K562 (cell line): ENCODE data around the gene KPTN. TPM values are rescaled to one million over a fixed set of nuclear protein-coding genes. Genes with fewer than 3 reads are reported as not detected.

ENCODE experiments used
- ARHGAP35 ChIP-seq: fragments of 450-650 bp; IDR thresholded peaks from 2 replicates; pipeline ENCODE4 v1.6.1; 2018; ENCODE audit not compliant: partially characterized antibody
- ARNT ChIP-seq, 2 experiments: fragments of 450-650 bp; IDR thresholded peaks; 2 replicates each; pipeline ENCODE4 v1.6.1; 2016; ENCODE audit warnings: mild to moderate bottlenecking in 1 of 2
- ELF1 ChIP-seq: fragments of 200-800 bp; sonication (Bioruptor generic); IDR thresholded peaks from 2 replicates; pipeline ENCODE4 v1.6.1; 2016; ENCODE audit warnings: missing genetic modification characterization, missing compliant biosample characterization
- NFYB ChIP-seq: IDR thresholded peaks from 2 replicates; pipeline ENCODE4 v1.6.1; 2011; ENCODE audit warnings: mild to moderate bottlenecking, moderate library complexity; ENCODE audit not compliant: insufficient read length; ENCODE audit errors: extremely low read depth
- PHF20 ChIP-seq: fragments of 450-650 bp; IDR thresholded peaks from 2 replicates; pipeline ENCODE4 v1.6.1; 2018; ENCODE audit not compliant: partially characterized antibody
- PTTG1 ChIP-seq: fragments of 450-650 bp; IDR thresholded peaks from 2 replicates; pipeline ENCODE4 v1.6.1; 2016; ENCODE audit warnings: low read depth, mild to moderate bottlenecking, missing genetic modification characterization, missing compliant biosample characterization
- PURB ChIP-seq: sonication (generic); formaldehyde crosslinking; IDR thresholded peaks from 2 replicates; pipeline ENCODE4 v1.9.0; 2021; ENCODE audit warnings: low read depth, mild to moderate bottlenecking, missing genetic modification reagents
- ZNF551 ChIP-seq: fragments of 250-450 bp; sonication (Bioruptor Pico); IDR thresholded peaks from 2 replicates; pipeline ENCODE4 v1.5.0; 2021; ENCODE audit warnings: mild to moderate bottlenecking, moderate library complexity
- ZNF561 ChIP-seq: fragments of 450-650 bp; formaldehyde crosslinking; conservative IDR thresholded peaks from 2 replicates; pipeline ENCODE4 v1.4.0; 2020; ENCODE audit warnings: mild to moderate bottlenecking, moderate library complexity
- ZNF75A ChIP-seq: fragments of 450-650 bp; formaldehyde crosslinking; IDR thresholded peaks from 2 replicates; pipeline ENCODE4 v1.4.0; 2020; ENCODE audit warnings: mild to moderate bottlenecking
- polyA plus RNA-seq, 8 experiments: library from polyadenylated mRNA; depleted of rRNA in 4 of 8; stranded (reverse) in 5 of 8; unstranded in 3 of 8; fragments of >200 nt; fragmentation: Nextera tagmentation in 2 of 8; fragmentation: Illumina TruSeq in 1 of 8; extraction: Ambion mirVana in 2 of 8; extraction: Trizol in 1 of 8; gene quantifications; 2 replicates each; pipeline versions ENCODE4 v1.2.1 to v1.2.3, GENCODE V29; 2011 to 2014; ENCODE audit warnings: inconsistent platforms in 1 of 8, missing spikeins in 1 of 8
- total RNA-seq, 7 experiments: library from RNA; depleted of rRNA in 6 of 7; stranded (reverse); fragments of >200 nt in 6 of 7; fragmentation: Illumina TruSeq in 2 of 7; extraction: Trizol in 2 of 7; gene quantifications; 2 replicates each; pipeline versions ENCODE4 v1.2.1 to v1.2.3, GENCODE V29; 2011 to 2021; ENCODE audit warnings: low replicate concordance in 1 of 7
- TF ChIP-seq, protein P1 (sequence below): fragments of 200-600 bp; sonication (generic); IDR thresholded peaks from one replicate; pipeline ENCODE4 v1.6.1; 2012; ENCODE audit warnings: mild to moderate bottlenecking, low read depth, low read length, inconsistent platforms
- TF ChIP-seq, protein P2 (sequence below): fragments of 450-650 bp; conservative IDR thresholded peaks from 2 replicates; pipeline ENCODE4 v1.6.1; 2016; ENCODE audit warnings: missing genetic modification characterization, low read depth, mild to moderate bottlenecking, control low read depth, missing compliant biosample characterization
- TF ChIP-seq, protein P3 (sequence below): fragments of 450-650 bp; IDR thresholded peaks from 2 replicates; pipeline ENCODE4 v1.7.0; 2016; ENCODE audit warnings: borderline replicate concordance

Gene KPTN
- total and polyA plus RNA-seq, 9 of the 15 experiments (the other 6 are each of a cell fraction or from before 2014, with no cell fraction given) = 0.56 to 18.2 (median 8.5) TPM

DNA sequence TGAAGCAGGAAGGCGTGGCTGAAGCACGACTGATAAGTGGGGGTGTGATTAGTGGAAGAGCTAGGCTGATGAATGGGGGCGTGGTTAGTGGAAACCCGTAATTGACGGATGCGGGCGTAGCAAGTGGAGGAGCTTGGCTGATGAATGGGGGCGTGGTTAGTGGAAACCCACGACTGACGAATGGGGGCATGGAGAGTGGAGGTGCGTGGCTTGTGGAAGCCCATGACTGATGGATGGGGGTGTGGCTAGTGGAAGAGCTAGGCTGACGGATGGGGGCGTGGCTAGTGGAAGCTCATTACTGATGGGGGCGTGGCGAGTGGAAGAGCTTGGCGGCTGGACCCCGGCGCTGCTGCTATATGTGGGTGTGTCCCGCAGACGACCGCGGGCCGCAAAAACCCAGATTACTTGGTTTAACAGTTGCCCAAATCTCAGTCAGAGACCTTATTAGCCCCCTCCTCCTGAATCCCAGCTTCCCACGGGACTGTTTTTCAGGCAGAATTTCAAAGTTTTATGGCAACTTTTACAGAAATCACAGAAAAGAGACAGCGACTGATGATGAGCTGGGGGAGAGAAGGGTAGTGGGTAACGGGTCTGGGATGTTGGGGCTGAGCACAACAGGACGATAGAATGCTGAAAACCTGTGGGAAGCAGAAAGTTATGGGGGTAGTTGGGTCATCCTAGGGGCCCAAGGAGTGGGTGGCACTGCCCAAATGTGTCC lies 55.7 kb downstream of the KPTN start (continued):
- TF ChIP-seq, protein P1, sequence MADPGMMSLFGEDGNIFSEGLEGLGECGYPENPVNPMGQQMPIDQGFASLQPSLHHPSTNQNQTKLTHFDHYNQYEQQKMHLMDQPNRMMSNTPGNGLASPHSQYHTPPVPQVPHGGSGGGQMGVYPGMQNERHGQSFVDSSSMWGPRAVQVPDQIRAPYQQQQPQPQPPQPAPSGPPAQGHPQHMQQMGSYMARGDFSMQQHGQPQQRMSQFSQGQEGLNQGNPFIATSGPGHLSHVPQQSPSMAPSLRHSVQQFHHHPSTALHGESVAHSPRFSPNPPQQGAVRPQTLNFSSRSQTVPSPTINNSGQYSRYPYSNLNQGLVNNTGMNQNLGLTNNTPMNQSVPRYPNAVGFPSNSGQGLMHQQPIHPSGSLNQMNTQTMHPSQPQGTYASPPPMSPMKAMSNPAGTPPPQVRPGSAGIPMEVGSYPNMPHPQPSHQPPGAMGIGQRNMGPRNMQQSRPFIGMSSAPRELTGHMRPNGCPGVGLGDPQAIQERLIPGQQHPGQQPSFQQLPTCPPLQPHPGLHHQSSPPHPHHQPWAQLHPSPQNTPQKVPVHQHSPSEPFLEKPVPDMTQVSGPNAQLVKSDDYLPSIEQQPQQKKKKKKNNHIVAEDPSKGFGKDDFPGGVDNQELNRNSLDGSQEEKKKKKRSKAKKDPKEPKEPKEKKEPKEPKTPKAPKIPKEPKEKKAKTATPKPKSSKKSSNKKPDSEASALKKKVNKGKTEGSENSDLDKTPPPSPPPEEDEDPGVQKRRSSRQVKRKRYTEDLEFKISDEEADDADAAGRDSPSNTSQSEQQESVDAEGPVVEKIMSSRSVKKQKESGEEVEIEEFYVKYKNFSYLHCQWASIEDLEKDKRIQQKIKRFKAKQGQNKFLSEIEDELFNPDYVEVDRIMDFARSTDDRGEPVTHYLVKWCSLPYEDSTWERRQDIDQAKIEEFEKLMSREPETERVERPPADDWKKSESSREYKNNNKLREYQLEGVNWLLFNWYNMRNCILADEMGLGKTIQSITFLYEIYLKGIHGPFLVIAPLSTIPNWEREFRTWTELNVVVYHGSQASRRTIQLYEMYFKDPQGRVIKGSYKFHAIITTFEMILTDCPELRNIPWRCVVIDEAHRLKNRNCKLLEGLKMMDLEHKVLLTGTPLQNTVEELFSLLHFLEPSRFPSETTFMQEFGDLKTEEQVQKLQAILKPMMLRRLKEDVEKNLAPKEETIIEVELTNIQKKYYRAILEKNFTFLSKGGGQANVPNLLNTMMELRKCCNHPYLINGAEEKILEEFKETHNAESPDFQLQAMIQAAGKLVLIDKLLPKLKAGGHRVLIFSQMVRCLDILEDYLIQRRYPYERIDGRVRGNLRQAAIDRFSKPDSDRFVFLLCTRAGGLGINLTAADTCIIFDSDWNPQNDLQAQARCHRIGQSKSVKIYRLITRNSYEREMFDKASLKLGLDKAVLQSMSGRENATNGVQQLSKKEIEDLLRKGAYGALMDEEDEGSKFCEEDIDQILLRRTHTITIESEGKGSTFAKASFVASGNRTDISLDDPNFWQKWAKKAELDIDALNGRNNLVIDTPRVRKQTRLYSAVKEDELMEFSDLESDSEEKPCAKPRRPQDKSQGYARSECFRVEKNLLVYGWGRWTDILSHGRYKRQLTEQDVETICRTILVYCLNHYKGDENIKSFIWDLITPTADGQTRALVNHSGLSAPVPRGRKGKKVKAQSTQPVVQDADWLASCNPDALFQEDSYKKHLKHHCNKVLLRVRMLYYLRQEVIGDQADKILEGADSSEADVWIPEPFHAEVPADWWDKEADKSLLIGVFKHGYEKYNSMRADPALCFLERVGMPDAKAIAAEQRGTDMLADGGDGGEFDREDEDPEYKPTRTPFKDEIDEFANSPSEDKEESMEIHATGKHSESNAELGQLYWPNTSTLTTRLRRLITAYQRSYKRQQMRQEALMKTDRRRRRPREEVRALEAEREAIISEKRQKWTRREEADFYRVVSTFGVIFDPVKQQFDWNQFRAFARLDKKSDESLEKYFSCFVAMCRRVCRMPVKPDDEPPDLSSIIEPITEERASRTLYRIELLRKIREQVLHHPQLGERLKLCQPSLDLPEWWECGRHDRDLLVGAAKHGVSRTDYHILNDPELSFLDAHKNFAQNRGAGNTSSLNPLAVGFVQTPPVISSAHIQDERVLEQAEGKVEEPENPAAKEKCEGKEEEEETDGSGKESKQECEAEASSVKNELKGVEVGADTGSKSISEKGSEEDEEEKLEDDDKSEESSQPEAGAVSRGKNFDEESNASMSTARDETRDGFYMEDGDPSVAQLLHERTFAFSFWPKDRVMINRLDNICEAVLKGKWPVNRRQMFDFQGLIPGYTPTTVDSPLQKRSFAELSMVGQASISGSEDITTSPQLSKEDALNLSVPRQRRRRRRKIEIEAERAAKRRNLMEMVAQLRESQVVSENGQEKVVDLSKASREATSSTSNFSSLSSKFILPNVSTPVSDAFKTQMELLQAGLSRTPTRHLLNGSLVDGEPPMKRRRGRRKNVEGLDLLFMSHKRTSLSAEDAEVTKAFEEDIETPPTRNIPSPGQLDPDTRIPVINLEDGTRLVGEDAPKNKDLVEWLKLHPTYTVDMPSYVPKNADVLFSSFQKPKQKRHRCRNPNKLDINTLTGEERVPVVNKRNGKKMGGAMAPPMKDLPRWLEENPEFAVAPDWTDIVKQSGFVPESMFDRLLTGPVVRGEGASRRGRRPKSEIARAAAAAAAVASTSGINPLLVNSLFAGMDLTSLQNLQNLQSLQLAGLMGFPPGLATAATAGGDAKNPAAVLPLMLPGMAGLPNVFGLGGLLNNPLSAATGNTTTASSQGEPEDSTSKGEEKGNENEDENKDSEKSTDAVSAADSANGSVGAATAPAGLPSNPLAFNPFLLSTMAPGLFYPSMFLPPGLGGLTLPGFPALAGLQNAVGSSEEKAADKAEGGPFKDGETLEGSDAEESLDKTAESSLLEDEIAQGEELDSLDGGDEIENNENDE = no peak
- no peak for TF ChIP-seq ARNT (IDR thresholded peaks at IDR 0.05)
- TF ChIP-seq PTTG1 (tag) = no peak
- peak; percentile 56 for TF ChIP-seq NFYB
- no peak for TF ChIP-seq ELF1 (tag)
- TF ChIP-seq, protein P2, sequence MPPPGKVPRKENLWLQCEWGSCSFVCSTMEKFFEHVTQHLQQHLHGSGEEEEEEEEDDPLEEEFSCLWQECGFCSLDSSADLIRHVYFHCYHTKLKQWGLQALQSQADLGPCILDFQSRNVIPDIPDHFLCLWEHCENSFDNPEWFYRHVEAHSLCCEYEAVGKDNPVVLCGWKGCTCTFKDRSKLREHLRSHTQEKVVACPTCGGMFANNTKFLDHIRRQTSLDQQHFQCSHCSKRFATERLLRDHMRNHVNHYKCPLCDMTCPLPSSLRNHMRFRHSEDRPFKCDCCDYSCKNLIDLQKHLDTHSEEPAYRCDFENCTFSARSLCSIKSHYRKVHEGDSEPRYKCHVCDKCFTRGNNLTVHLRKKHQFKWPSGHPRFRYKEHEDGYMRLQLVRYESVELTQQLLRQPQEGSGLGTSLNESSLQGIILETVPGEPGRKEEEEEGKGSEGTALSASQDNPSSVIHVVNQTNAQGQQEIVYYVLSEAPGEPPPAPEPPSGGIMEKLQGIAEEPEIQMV = no peak
- TF ChIP-seq ARHGAP35 = no peak
- TF ChIP-seq, protein P3, sequence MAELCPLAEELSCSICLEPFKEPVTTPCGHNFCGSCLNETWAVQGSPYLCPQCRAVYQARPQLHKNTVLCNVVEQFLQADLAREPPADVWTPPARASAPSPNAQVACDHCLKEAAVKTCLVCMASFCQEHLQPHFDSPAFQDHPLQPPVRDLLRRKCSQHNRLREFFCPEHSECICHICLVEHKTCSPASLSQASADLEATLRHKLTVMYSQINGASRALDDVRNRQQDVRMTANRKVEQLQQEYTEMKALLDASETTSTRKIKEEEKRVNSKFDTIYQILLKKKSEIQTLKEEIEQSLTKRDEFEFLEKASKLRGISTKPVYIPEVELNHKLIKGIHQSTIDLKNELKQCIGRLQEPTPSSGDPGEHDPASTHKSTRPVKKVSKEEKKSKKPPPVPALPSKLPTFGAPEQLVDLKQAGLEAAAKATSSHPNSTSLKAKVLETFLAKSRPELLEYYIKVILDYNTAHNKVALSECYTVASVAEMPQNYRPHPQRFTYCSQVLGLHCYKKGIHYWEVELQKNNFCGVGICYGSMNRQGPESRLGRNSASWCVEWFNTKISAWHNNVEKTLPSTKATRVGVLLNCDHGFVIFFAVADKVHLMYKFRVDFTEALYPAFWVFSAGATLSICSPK = no peak
- no peak for TF ChIP-seq PHF20
- no peak for TF ChIP-seq ZNF561 (CRISPR knock-in tag)
- no peak for TF ChIP-seq ZNF551 (CRISPR knock-in tag)
- no peak for TF ChIP-seq PURB (CRISPR knock-in tag)
- TF ChIP-seq ZNF75A (CRISPR knock-in tag) = no peak
